ENCODE results near the gene CATSPER1.

- peak; percentile 88 to 100 (median 99) for TF ChIP-seq CTCF (IDR thresholded peaks at IDR 0.05 in 2 of 3, conservative IDR thresholded peaks at IDR 0.05 in 1 of 3; ENCODE audit: borderline replicate concordance in 1 of 3, insufficient read depth in 1 of 3, low read depth in 2 of 3, low read length in 2 of 3)
- TF ChIP-seq MAX (IDR thresholded peaks at IDR 0.05) = peak; percentile 7; the same call in 1 of the 2 replicates
- no peak for TF ChIP-seq POLR2A (IDR thresholded peaks at IDR 0.05; ENCODE audit: borderline replicate concordance, extremely low read depth, insufficient read depth, insufficient read length)
- no peak for TF ChIP-seq SIN3A (IDR thresholded peaks at IDR 0.05; ENCODE audit: low read depth)
- no peak for TF ChIP-seq JUND (IDR thresholded peaks at IDR 0.05)
- 0 out of 2 replicates have a peak, but pooled peaks have one; percentile 18 for TF ChIP-seq POLR2AphosphoS5 (IDR thresholded peaks at IDR 0.05; ENCODE audit: low read depth, low read length)
- no peak for TF ChIP-seq ZBTB33 (IDR thresholded peaks at IDR 0.05; ENCODE audit: extremely low read depth, insufficient replicate concordance, low read length)
- peak; percentile 100 for TF ChIP-seq RAD21 (IDR thresholded peaks at IDR 0.05; ENCODE audit: low read depth)
- TF ChIP-seq EZH2 (IDR thresholded peaks at IDR 0.05) = no peak
- TF ChIP-seq YY1 (IDR thresholded peaks at IDR 0.05; ENCODE audit: extremely low read depth, insufficient replicate concordance, low read depth, low read length) = no peak
- no peak for TF ChIP-seq SP1 (IDR thresholded peaks at IDR 0.05; ENCODE audit: low read depth)
These were observed 37.3 kb downstream of the CATSPER1 start for GRCh38 chr11:65988791-65989592.

Data from HCT116 (cell line).